ENCODE data around the gene FKBP3.
"Not testable (repeated sequence)": the region's sequence is repeated elsewhere in the genome, so short reads cannot be mapped to it uniquely, and the experiment has no call there.

FKBP3 gene

DNA sequence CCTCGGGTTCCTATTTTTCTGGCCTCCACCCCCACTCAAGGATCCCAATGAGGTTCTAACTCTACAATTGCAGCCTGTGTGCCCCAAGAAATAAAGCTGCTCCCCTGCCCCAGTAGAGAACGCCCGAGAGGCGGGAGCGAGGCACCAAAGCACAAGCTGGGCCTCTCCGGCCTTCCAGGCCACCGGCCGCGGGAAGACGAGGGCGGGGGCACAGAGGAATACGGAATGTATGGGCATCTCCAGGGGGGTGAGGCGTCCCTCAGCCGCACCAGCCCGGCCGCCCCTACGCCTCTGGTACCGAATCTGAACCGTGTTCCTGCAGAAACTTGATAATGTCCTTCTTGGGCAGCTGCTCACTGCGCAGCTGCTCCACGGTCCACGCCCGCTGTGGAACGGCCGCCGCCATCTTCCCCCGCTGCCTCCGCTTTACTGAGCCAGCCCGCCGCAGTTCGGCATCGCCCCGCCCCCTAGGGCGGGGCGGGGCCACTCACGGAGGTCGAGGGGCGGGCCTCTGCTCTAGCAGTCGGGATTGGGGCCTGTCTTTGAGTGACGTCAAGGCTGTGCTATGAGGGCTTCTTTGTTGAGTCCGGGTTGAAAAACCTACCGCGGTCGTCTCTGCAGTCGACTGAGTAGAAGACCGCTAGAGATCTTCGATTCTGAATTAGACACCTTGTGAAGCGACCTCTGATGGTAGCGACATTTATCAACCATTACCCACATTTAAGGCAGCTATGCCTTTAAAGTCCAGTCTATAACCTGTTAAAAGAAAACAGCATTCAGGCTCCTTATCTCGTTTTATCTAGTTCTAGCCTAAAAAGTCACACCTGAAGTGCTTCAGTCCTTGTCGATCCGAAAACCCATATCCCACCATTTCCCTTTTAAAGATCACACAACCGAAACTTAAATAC lies at the start of gene FKBP3:
FKBP3 (minus strand) TSS at position 431 of the 908 bp plus-strand sequence; CDS start at position 406, 25 bp downstream.
- DNase-seq (ENCODE audit: low spot score) = peak; percentile 99

- no peak for DNase-seq (ENCODE audit: low spot score)
These were observed 47.5 kb upstream of the FKBP3 start for GRCh38 chr14:45181806-45182205.

DNA sequence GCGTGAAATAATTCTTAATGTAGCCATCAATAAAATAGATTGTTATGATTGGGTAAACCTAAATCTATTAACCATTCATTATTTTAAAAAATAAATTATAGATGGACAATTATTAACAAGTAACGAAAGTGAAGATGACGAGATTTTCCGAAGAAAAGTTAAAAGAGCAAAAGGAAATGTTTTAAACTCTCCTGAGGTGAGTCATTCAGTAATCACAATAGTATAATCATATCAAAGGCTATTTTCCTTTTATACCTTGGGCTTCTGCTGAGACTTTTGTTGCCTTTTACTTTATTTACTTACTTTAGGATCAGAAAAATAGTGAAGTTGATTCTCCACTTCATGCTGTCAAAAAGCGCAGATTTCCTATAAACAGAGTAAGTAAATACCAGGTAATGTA lies 47.0 kb upstream of the FKBP3 start:
- DNase-seq (ENCODE audit: low spot score) = no peak

GRCh38 chr14:45177076-45177475 lies 42.8 kb upstream of the FKBP3 start:
- peak; percentile 13 for DNase-seq (ENCODE audit: low spot score)

DNA sequence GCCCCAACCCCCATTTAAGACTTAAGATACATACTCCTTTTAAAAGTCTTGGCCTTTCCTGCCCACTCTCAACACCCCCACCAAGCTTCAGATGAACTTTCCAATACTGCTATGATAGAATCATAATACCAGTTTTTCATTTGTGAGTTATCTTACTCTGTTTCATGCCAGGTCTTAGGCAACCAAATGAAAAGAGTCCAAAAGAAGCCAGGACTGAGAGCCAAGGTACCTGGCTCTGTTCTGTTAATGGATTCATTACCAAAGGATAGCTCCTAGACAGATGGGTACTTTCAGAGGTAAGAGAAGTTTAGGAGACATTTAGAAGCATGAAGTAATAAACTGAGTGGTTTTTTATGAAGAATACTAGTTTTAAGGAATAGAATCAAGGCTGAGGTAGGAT lies 35.6 kb upstream of the FKBP3 start:
- DNase-seq (ENCODE audit: low spot score) = no peak

DNA sequence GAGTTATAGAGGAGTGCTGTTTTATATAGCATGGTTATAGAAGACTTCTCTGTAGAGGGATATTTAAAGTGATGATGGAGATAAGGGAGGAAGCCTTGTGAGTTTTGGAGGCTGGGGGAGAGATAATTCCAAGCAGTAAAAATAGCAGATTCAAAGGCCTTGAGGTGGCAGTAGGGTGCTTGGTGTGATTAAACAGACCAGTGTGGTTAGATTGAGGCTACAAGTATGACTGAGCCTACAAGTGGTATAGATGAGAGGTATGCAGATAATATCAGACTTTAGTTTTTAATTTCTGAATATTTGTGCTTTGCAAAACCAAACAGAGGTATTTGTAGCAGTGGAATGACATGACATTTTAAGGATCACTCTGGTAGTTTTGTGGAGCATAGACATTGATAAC lies 21.8 kb upstream of the FKBP3 start:
- DNase-seq (ENCODE audit: low spot score) = no peak

DNA sequence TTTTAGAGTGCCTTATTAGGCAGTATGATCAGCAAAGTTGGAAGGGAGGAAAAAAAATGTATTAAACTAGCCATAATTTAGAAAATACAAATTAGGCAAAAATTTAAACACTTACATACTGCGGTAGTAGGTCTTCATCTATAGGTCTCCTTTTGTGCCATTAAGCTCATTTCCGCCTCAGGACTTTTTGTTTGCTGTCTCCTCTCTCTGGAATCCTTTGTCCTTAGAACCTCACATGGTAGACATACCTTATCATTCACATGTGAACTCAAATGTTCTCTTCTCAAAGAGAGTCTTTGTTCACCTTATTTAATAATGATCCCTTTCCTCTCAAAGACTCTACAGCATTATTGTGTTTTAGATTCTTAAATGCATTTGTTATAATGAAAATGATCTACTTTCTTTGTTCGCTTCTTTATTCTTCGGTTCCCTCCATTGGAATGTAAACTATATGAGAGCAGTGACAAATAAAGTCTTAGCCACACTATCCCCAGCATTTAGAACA lies 16.2 kb upstream of the FKBP3 start:
- DNase-seq (ENCODE audit: low spot score) = no peak

- no peak for DNase-seq (ENCODE audit: low spot score)
These were observed 15.3 kb upstream of the FKBP3 start for GRCh38 chr14:45149602-45150001.

- DNase-seq (ENCODE audit: low spot score) = no peak
These were observed 10.9 kb upstream of the FKBP3 start for GRCh38 chr14:45145214-45145613.

- no peak for DNase-seq (ENCODE audit: low spot score)
These were observed 10.4 kb upstream of the FKBP3 start for GRCh38 chr14:45144658-45145057.

- not testable (repeated sequence) for DNase-seq (ENCODE audit: low spot score)
These were observed 7.8 kb upstream of the FKBP3 start for GRCh38 chr14:45142083-45142482.

DNA sequence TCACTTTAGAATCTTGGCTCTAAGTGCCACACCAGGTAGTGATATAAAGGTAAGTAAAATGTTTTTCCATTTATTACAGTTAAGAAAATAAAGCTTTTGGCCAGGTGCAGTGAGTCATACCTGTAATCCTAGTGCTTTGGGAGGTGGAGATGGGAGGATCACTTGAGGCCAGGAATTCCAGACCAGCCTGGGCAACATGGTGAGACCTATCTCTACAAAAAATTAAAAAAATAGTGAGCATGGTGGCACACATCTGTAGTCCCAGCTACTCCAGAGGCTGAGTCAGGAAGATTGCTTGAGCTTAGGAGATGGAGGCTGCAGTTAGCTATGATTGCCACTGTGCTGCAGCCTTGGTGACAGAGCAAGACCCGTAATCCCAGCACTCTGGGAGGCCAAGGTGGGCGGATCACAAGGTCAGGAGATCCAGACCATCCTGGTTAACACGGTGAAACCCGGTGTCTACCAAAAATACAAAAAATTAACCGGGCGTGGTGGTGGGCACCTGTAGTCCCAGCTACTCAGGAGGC lies 6.4 kb upstream of the FKBP3 start:
- DNase-seq (ENCODE audit: low spot score) = no peak

DNA sequence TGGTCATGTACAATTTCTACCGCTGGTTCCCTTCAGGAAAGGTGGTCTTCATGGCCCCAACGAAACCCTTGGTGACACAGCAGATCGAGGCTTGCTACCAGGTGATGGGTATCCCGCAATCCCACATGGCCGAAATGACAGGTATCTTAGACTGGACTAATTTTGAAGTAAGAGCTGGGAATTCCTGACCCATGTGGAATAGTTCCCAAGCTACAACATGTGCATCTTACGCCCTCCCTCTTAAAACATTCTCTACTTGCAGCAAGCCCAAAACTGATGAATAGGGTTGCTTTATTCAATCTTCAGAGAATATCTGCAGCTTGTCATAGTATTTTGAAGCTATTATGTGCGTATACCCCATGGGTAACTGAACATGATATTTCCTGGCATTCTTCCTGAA lies 2.1 kb upstream of the FKBP3 start:
- DNase-seq (ENCODE audit: low spot score) = no peak

GRCh38 chr14:45135659-45136395 lies 1.5 kb upstream of the FKBP3 start, which contains the start of gene FANCM:
FANCM (plus strand) TSS chr14:45135930; CDS start chr14:45136032, 102 bp downstream.
- peak; percentile 96 for DNase-seq (ENCODE audit: low spot score)

- no peak for DNase-seq (ENCODE audit: low spot score)
These were observed 875 bp upstream of the FKBP3 start for GRCh38 chr14:45135156-45135555.

DNA sequence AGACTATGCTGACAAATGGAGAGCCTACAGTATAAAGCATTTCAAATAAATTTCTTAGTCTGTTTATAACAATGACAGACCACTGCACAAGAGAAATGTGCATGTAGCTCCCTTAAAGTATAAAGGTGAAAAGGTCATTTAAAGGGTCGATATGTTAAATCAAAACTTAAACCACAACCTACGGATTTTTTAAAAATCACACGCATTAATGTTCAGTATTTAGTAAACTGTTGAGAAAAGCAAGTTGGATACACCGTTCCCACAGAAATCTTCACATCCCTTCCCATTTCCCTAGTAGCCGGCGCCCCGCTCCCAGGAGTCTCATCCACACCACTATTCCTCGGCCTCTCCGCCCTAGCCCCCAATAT lies 614 bp downstream of the FKBP3 start:
- no peak for DNase-seq (ENCODE audit: low spot score)

- no peak for DNase-seq (ENCODE audit: low spot score)
These were observed 5.2 kb downstream of the FKBP3 start for GRCh38 chr14:45128963-45129629.

GRCh38 chr14:45125754-45126153 lies 8.5 kb downstream of the FKBP3 start:
- DNase-seq (ENCODE audit: low spot score) = no peak

- DNase-seq (ENCODE audit: low spot score) = no peak
These were observed 11.0 kb downstream of the FKBP3 start for GRCh38 chr14:45123271-45123670.

GRCh38 chr14:45120096-45120495 lies 14.2 kb downstream of the FKBP3 start:
- no peak for DNase-seq (ENCODE audit: low spot score)

DNA sequence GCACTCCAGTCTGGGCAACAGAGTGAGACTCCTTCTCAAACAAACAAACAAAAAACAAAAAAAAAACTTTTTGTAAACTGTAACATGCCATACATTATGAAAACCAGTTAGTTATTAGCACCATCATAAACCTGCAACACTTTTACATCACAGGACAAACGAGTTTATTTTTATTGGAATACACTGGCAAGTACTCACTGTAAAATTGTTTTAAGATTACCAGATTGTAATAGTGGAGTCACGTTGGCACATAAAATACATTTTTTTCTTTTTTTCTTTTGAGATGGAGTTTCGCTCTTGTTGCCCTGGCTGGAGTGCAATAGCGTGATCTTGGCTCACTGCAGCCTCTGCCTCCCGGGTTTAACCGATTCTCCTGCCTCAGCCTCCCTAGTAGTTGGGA lies 15.7 kb downstream of the FKBP3 start:
- no peak for DNase-seq (ENCODE audit: low spot score)

DNA sequence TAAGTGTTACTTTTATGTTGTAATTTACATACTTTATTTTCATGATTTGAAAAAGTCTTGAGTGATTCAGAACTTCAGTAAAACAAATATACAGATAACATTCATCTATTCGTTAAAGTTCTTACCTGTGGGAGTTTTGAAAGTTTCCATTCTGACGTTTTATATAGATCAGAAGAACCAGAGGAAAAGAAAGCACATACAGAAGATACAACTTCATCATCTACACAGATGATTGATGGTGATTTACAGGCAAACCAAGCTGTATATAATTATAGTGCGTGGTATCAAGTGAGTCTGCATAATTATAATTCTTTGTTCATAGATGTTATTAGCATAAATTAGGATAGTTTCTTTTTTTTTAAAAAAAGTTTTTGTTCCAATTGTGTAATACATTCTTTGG lies 20.0 kb downstream of the FKBP3 start:
- no peak for DNase-seq (ENCODE audit: low spot score)

Data from AG08395 (cell line).